Endodermal cell (in vitro differentiated cells): ENCODE data around the gene FAM237B. TPM values are rescaled to one million over a fixed set of nuclear protein-coding genes. Genes with fewer than 3 reads are reported as not detected.
"Not testable (repeated sequence)": the region's sequence is repeated elsewhere in the genome, so short reads cannot be mapped to it uniquely, and the experiment has no call there.

Experiments used
- DNase-seq: peaks from one replicate; pipeline ENCODE4 v3.0.0-alpha.2; 2017
- H3K27ac ChIP-seq: 2 replicates; pipeline ENCODE4 v1.5.1; 2013; ENCODE audit warnings: mild to moderate bottlenecking, low read depth, low read length, moderate library complexity
- H3K27me3 ChIP-seq: 2 replicates; pipeline ENCODE4 v1.6.1; 2013; ENCODE audit warnings: mild to moderate bottlenecking, low read length, moderate library complexity; ENCODE audit not compliant: insufficient read depth, control insufficient read depth, poor library complexity, severe bottlenecking
- H3K36me3 ChIP-seq: 2 replicates; pipeline ENCODE4 v1.7.0; 2013; ENCODE audit warnings: mild to moderate bottlenecking, low read length, moderate library complexity; ENCODE audit not compliant: control insufficient read depth, insufficient read depth
- H3K4me1 ChIP-seq: one replicate; pipeline ENCODE4 v1.7.0; 2013; ENCODE audit warnings: low read length; ENCODE audit not compliant: control insufficient read depth, insufficient read depth
- H3K4me3 ChIP-seq: 2 replicates; pipeline ENCODE4 v1.5.1; 2013; ENCODE audit warnings: mild to moderate bottlenecking, low read length, moderate library complexity
- H3K9ac ChIP-seq: 2 replicates; pipeline ENCODE4 v1.6.1; 2013; ENCODE audit warnings: mild to moderate bottlenecking, low read length, moderate library complexity; ENCODE audit not compliant: poor library complexity, severe bottlenecking; ENCODE audit errors: extremely low read depth
- H3K9me3 ChIP-seq: 2 replicates; pipeline ENCODE4 v1.6.1; 2013; ENCODE audit warnings: mild to moderate bottlenecking, low read length, moderate library complexity; ENCODE audit not compliant: control insufficient read depth
- H3K27ac Mint-ChIP-seq: 2 replicates; pipeline ENCODE4 v1.8.0; 2020; ENCODE audit warnings: mixed read lengths
- H3K27me3 Mint-ChIP-seq: 2 replicates; pipeline ENCODE4 v1.8.0; 2021; ENCODE audit warnings: mild to moderate bottlenecking, mixed read lengths; ENCODE audit not compliant: insufficient read depth
- H3K36me3 Mint-ChIP-seq: 2 replicates; pipeline ENCODE4 v1.8.0; 2020; ENCODE audit warnings: low read depth, mixed read lengths
- H3K4me1 Mint-ChIP-seq: 2 replicates; pipeline ENCODE4 v1.8.0; 2020; ENCODE audit warnings: mixed read lengths
- H3K4me3 Mint-ChIP-seq: 2 replicates; pipeline ENCODE4 v1.8.0; 2020; ENCODE audit warnings: mild to moderate bottlenecking, moderate library complexity, mixed read lengths
- H3K9me3 Mint-ChIP-seq: 2 replicates; pipeline ENCODE4 v1.8.0; 2020; ENCODE audit warnings: mild to moderate bottlenecking, mixed read lengths
- WGBS, 2 experiments: methylation state at CpG; one replicate each; pipeline versions ENCODE4 v1.1.5 to v1.1.7; 2013; ENCODE audit warnings: missing lambda C conversion rate in 2 of 2, mixed read lengths in 1 of 2; ENCODE audit not compliant: insufficient coverage in 1 of 2, insufficient read length in 1 of 2; 5-methylcytosine and 5-hydroxymethylcytosine counted together
- total RNA-seq, 2 donors: library from RNA; stranded (reverse); fragmentation: NEBNext Ultra II Directional in 1 of 2; extraction: Animal tissue kit (Norgen Biotek cat#: 25700) in 1 of 2; gene quantifications; 2 replicates in 1 of 2; 3 replicates in 1 of 2; pipeline ENCODE4 v1.2.1, GENCODE V29; 2021
- TF ChIP-seq, protein P1 (sequence below): fragments of 200-600 bp; sonication (generic); conservative IDR thresholded peaks from 2 replicates; pipeline ENCODE4 v1.5.0; 2021; ENCODE audit warnings: antibody characterized with exemption, mild to moderate bottlenecking

Gene FAM237B
- total RNA-seq, 2 donors from 2014 or later: not detected

DNA sequence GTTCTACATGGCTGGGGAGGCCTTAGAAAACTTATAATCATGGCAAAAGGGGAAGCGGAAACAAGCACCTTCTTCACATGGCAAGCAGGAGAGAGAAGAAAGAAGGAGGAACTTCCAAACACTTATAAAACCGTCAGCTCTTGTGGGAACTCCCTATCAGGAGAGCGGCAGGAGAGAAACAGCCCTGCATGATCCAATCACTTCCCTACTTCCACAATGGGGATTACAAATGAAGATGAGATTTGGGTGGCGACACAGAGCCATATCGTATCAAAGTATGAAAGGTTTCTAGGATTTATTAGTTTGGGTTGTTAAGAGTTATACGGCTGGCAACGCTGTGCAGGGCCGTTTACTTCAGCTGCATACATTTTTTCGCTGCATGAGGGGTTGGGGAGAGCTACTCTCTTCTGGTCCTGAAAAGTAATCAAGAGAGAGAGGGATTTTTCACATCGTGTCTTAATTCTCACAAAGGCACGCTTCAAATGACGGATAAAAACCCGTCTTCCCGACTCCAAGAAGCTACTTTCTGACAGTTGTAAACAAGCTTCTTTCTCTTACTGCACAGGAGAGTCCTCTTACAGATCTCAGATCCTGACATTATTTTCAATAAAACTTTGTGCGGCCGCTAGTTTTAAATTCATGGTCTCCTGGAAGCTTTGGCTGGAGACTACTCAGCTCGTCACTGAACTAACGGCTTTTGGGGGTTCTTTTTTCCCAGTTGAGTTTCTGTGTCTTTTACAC is 24.7 kb upstream of the FAM237B start:
- TF ChIP-seq, protein P1, sequence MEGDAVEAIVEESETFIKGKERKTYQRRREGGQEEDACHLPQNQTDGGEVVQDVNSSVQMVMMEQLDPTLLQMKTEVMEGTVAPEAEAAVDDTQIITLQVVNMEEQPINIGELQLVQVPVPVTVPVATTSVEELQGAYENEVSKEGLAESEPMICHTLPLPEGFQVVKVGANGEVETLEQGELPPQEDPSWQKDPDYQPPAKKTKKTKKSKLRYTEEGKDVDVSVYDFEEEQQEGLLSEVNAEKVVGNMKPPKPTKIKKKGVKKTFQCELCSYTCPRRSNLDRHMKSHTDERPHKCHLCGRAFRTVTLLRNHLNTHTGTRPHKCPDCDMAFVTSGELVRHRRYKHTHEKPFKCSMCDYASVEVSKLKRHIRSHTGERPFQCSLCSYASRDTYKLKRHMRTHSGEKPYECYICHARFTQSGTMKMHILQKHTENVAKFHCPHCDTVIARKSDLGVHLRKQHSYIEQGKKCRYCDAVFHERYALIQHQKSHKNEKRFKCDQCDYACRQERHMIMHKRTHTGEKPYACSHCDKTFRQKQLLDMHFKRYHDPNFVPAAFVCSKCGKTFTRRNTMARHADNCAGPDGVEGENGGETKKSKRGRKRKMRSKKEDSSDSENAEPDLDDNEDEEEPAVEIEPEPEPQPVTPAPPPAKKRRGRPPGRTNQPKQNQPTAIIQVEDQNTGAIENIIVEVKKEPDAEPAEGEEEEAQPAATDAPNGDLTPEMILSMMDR: no peak
- 20 to 29% methylated on average over 12 to 16 of the region's 18 CpGs for WGBS, 2 experiments
- Mint-ChIP-seq H3K27me3 (no peaks in the 10 kb centered on the region), H3K36me3 (no peaks in the 10 kb centered on the region), H3K4me1 (peaks cover 13% of the 10 kb centered on the region), H3K4me3 (peak overlapping the region; percentile 95), H3K27ac (peak overlapping the region; percentile 99), H3K9me3 (no peaks in the 10 kb centered on the region)
- Histone ChIP-seq H3K27ac (no peak overlapping the region), H3K4me1 (no peaks in the 10 kb centered on the region), H3K27me3 (no peaks in the 10 kb centered on the region), H3K9me3 (peaks cover 7% of the 10 kb centered on the region), H3K9ac (peak overlapping the region; percentile 93), H3K4me3 (peak overlapping the region; percentile 99), H3K36me3 (no peaks in the 10 kb centered on the region)
- peak; percentile 64 for DNase-seq

GRCh38 chr7:90345016-90345415 is 23.9 kb upstream of the FAM237B start:
- Mint-ChIP-seq H3K4me3 (peak overlapping the region; percentile 95), H3K9me3 (no peaks in the 10 kb centered on the region), H3K36me3 (no peaks in the 10 kb centered on the region), H3K4me1 (peaks cover 13% of the 10 kb centered on the region), H3K27me3 (no peaks in the 10 kb centered on the region), H3K27ac (no peak overlapping the region)
- Histone ChIP-seq H3K9me3 (peaks cover 1% of the 10 kb centered on the region), H3K4me3 (peak overlapping the region; percentile 99), H3K36me3 (no peaks in the 10 kb centered on the region), H3K9ac (no peak overlapping the region), H3K4me1 (no peaks in the 10 kb centered on the region), H3K27me3 (no peaks in the 10 kb centered on the region), H3K27ac (no peak overlapping the region)
- DNase-seq: no peak
- TF ChIP-seq, protein P1: no peak

GRCh38 chr7:90337106-90337505 is 16.0 kb upstream of the FAM237B start:
- Mint-ChIP-seq H3K9me3 (peaks cover 9% of the 10 kb centered on the region), H3K27ac (no peak overlapping the region), H3K36me3 (no peaks in the 10 kb centered on the region), H3K27me3 (peaks cover 1% of the 10 kb centered on the region), H3K4me1 (no peaks in the 10 kb centered on the region), H3K4me3 (no peak overlapping the region)
- TF ChIP-seq, protein P1: no peak
- no peak overlapping the region for H3K4me3 ChIP-seq
- no peaks in the 10 kb centered on the region for H3K4me1 ChIP-seq
- H3K9me3 ChIP-seq: no peaks in the 10 kb centered on the region
- no peak for DNase-seq
- H3K9ac ChIP-seq: no peak overlapping the region
- H3K36me3 ChIP-seq: no peaks in the 10 kb centered on the region
- H3K27me3 ChIP-seq: no peaks in the 10 kb centered on the region
- H3K27ac ChIP-seq: no peak overlapping the region

DNA sequence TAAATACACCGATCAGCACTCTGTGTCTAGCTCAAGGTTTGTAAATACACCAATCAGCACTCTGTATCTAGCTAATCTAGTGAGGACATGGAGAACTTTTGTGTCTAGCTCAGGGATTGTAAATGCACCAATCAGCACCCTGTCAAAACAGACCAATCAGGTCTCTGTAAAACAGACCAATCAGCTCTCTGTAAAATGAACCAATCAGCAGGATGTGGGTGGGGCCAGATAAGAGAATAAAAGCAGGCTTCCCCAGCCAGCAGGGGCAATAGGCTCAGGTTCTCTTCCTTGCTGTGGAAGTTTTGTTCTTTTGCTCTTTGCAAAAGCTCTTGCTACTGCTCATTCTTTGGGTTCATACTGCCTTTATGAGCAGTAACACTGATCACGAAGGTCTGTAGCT is 13.8 kb upstream of the FAM237B start:
- not testable (repeated sequence) for H3K27me3 Mint-ChIP-seq, H3K4me1 Mint-ChIP-seq, H3K4me1 ChIP-seq, H3K27ac ChIP-seq, H3K36me3 Mint-ChIP-seq, H3K27me3 ChIP-seq, H3K27ac Mint-ChIP-seq, H3K4me3 Mint-ChIP-seq, H3K9me3 ChIP-seq, H3K9ac ChIP-seq, H3K36me3 ChIP-seq, H3K4me3 ChIP-seq, DNase-seq, H3K9me3 Mint-ChIP-seq
- WGBS, 2 experiments: 89 to 96% methylated on average over 2 of the region's 2 CpGs
